HepG2 (cell line): ENCODE results near the gene BABAM2. TPM values are rescaled to one million over a fixed set of nuclear protein-coding genes. Genes with fewer than 3 reads are reported as not detected.
A peak's percentile ranks its signal among the peaks of the same experiment; 100 is the strongest.

Experiments
- AFF4 ChIP-seq: sonication (generic); formaldehyde crosslinking; IDR thresholded peaks from 2 replicates; pipeline ENCODE4 v1.4.0; 2020; ENCODE audit warnings: missing genetic modification reagents
- ATF1 ChIP-seq: IDR thresholded peaks from 2 replicates; pipeline ENCODE4 v1.6.1; 2016; ENCODE audit warnings: mild to moderate bottlenecking, control low read depth
- CAMTA2 ChIP-seq: sonication (generic); formaldehyde crosslinking; IDR thresholded peaks from 2 replicates; pipeline ENCODE4 v1.4.0; 2020; ENCODE audit warnings: mild to moderate bottlenecking, missing genetic modification reagents, borderline replicate concordance
- EZH2 ChIP-seq: conservative IDR thresholded peaks from 2 replicates; pipeline ENCODE4 v1.6.1; 2012; ENCODE audit warnings: mild to moderate bottlenecking, low read depth, low read length, moderate library complexity
- FOXP1 ChIP-seq, 2 experiments: fragments of 450-650 bp in 1 of 2; IDR thresholded peaks; 2 replicates each; pipeline ENCODE4 v1.6.1; 2017 to 2018; ENCODE audit warnings: antibody characterized with exemption in 1 of 2
- IRF1 ChIP-seq: sonication (generic); formaldehyde crosslinking; IDR thresholded peaks from 2 replicates; pipeline ENCODE4 v1.4.0; 2020; ENCODE audit warnings: low read depth, mild to moderate bottlenecking, missing genetic modification reagents
- JARID2 ChIP-seq: sonication (generic); formaldehyde crosslinking; IDR thresholded peaks from 2 replicates; pipeline ENCODE4 v1.8.1; 2023; ENCODE audit warnings: missing genetic modification reagents, inconsistent platforms; ENCODE audit not compliant: insufficient replicate concordance
- NKX3-1 ChIP-seq: sonication (generic); formaldehyde crosslinking; IDR thresholded peaks from 2 replicates; pipeline ENCODE4 v1.5.0; 2020; ENCODE audit warnings: missing genetic modification reagents
- PAWR ChIP-seq: sonication (generic); formaldehyde crosslinking; IDR thresholded peaks from 2 replicates; pipeline ENCODE4 v1.4.0; 2020; ENCODE audit warnings: missing genetic modification reagents, mild to moderate bottlenecking, borderline replicate concordance
- POLR2AphosphoS2 ChIP-seq: IDR thresholded peaks from 2 replicates; pipeline ENCODE4 v1.6.1; 2011; ENCODE audit warnings: low read depth, low read length, improper control_type of control experiment
- YEATS2 ChIP-seq: sonication (generic); formaldehyde crosslinking; IDR thresholded peaks from 2 replicates; pipeline ENCODE4 v1.4.0; 2020; ENCODE audit warnings: missing genetic modification reagents, borderline replicate concordance
- ZNF256 ChIP-seq: sonication (generic); formaldehyde crosslinking; conservative IDR thresholded peaks from 2 replicates; pipeline ENCODE4 v1.4.0; 2020; ENCODE audit warnings: missing genetic modification reagents
- ZNF354B ChIP-seq: sonication (generic); formaldehyde crosslinking; IDR thresholded peaks from 2 replicates; pipeline ENCODE4 v1.8.0; 2022; ENCODE audit warnings: mild to moderate bottlenecking, missing genetic modification reagents
- ZNF552 ChIP-seq: sonication (generic); formaldehyde crosslinking; IDR thresholded peaks from 2 replicates; pipeline ENCODE4 v1.9.0; 2022; ENCODE audit warnings: missing genetic modification reagents, mild to moderate bottlenecking, borderline replicate concordance
- ZNF784 ChIP-seq: sonication (generic); formaldehyde crosslinking; IDR thresholded peaks from 2 replicates; pipeline ENCODE4 v1.5.1; 2020; ENCODE audit warnings: missing genetic modification reagents, mild to moderate bottlenecking, borderline replicate concordance
- ZNF790 ChIP-seq: sonication (generic); formaldehyde crosslinking; IDR thresholded peaks from 2 replicates; pipeline ENCODE4 v1.8.0; 2022; ENCODE audit warnings: missing genetic modification reagents, mild to moderate bottlenecking, borderline replicate concordance
- ZNF850 ChIP-seq: sonication (generic); formaldehyde crosslinking; conservative IDR thresholded peaks from 2 replicates; pipeline ENCODE4 v1.9.0; 2021; ENCODE audit warnings: mild to moderate bottlenecking, missing genetic modification reagents
- polyA plus RNA-seq, 8 experiments: library from polyadenylated mRNA; depleted of rRNA in 3 of 8; stranded (reverse) in 7 of 8; unstranded in 1 of 8; fragments of >200 nt; fragmentation: Illumina TruSeq in 4 of 8; extraction: Trizol in 4 of 8; gene quantifications; 2 replicates each; pipeline versions ENCODE4 v1.2.1 to v1.2.3, GENCODE V29; 2011 to 2016; ENCODE audit warnings: low read depth in 4 of 8, missing spikeins in 1 of 8, mixed read lengths in 1 of 8; ENCODE audit not compliant: insufficient read depth in 1 of 8
- total RNA-seq, 5 experiments: library from RNA; depleted of rRNA; stranded (reverse); fragments of >200 nt; fragmentation: Illumina TruSeq; extraction: Trizol; gene quantifications; 2 replicates each; pipeline ENCODE4 v1.2.3, GENCODE V29; 2016; ENCODE audit warnings: low read depth in 1 of 5
- TF ChIP-seq, protein P1 (sequence below), 2 experiments: sonication (generic) in 1 of 2; formaldehyde crosslinking in 1 of 2; IDR thresholded peaks; 2 replicates each; pipeline versions ENCODE4 v1.4.0 to v1.6.1; 2016 to 2020; ENCODE audit warnings: borderline replicate concordance in 1 of 2, low read depth in 1 of 2, mild to moderate bottlenecking in 1 of 2, missing genetic modification reagents in 1 of 2

Gene BABAM2
- total and polyA plus RNA-seq, 2 of the 13 experiments (the other 11 are each of a cell fraction or from before 2014, with no cell fraction given), result 24.9 to 28.0 TPM

GRCh38 chr2:27890146-27890923 lies at the start of gene BABAM2, which contains the start of gene RBKS (continued):
- TF ChIP-seq AFF4 (CRISPR knock-in tag) (no peak), POLR2AphosphoS2 (no peak), ATF1 (no peak), NKX3-1 (CRISPR knock-in tag) (peak; percentile 67), ZNF256 (CRISPR knock-in tag) (peak; percentile 34; the same call in 1 of the 2 replicates), PAWR (CRISPR knock-in tag) (no peak), IRF1 (CRISPR knock-in tag) (0 out of 2 replicates have a peak, but pooled peaks have one; percentile 65), YEATS2 (peak; percentile 85; the same call in 1 of the 2 replicates), EZH2 (no peak), ZNF790 (CRISPR knock-in tag) (0 out of 2 replicates have a peak, but pooled peaks have one; percentile 58), ZNF784 (peak; percentile 94; the same call in 1 of the 2 replicates), ZNF552 (CRISPR knock-in tag) (no peak; the same call in 1 of the 2 replicates), JARID2 (peak; percentile 39), ZNF850 (CRISPR knock-in tag) (no peak), ZNF354B (peak; percentile 92; the same call in 1 of the 2 replicates), CAMTA2 (CRISPR knock-in tag) (no peak), FOXP1 (IDR thresholded peaks at IDR 0.05) (no peak), FOXP1 (CRISPR knock-in tag; IDR thresholded peaks at IDR 0.05) (peak; percentile 43)
- TF ChIP-seq, protein P1, sequence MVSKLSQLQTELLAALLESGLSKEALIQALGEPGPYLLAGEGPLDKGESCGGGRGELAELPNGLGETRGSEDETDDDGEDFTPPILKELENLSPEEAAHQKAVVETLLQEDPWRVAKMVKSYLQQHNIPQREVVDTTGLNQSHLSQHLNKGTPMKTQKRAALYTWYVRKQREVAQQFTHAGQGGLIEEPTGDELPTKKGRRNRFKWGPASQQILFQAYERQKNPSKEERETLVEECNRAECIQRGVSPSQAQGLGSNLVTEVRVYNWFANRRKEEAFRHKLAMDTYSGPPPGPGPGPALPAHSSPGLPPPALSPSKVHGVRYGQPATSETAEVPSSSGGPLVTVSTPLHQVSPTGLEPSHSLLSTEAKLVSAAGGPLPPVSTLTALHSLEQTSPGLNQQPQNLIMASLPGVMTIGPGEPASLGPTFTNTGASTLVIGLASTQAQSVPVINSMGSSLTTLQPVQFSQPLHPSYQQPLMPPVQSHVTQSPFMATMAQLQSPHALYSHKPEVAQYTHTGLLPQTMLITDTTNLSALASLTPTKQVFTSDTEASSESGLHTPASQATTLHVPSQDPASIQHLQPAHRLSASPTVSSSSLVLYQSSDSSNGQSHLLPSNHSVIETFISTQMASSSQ (IDR thresholded peaks at IDR 0.05; ENCODE audit: low read depth), result no peak; the same call in 1 of the 2 replicates
- TF ChIP-seq, protein P1 (CRISPR knock-in tag; IDR thresholded peaks at IDR 0.05; ENCODE audit: borderline replicate concordance), result peak; percentile 82
